ENCODE results near the gene TSKS.

The TSKS gene

DNA sequence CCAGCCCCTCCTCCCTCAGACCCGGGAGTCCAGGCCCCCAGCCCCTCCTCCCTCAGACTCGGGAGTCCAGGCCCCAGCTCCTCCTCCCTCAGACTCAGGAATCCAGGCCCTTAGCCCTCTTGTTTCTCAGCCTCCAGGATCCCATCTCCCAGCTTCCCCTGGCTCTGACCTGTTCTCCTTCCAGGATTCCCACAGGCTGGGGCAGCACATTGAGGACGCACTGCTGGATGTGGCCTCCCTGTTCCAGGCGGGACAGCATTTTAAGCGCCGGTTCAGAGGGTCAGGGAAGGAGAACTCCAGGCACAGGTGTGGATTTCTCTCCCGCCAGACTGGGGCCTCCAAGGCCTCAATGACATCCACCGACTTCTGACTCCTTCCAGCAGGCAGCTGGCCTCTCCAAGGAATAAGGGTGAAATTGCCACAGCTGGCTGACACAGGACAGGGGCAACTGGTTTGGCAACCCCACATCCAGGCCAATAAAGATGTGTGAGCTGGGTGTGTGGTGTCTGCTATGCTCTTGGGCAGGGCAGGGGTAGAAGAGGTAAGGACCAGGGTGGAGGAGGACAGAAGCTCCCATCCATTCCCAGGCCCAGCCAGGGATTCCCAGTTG lies 49.8 kb downstream of the TSKS start:
- DNase-seq (ENCODE audit: low read depth in 2 of 2): no peak

GRCh38 chr19:49712397-49712859 lies 50.7 kb downstream of the TSKS start:
- DNase-seq (ENCODE audit: low read depth in 2 of 2): no peak

DNA sequence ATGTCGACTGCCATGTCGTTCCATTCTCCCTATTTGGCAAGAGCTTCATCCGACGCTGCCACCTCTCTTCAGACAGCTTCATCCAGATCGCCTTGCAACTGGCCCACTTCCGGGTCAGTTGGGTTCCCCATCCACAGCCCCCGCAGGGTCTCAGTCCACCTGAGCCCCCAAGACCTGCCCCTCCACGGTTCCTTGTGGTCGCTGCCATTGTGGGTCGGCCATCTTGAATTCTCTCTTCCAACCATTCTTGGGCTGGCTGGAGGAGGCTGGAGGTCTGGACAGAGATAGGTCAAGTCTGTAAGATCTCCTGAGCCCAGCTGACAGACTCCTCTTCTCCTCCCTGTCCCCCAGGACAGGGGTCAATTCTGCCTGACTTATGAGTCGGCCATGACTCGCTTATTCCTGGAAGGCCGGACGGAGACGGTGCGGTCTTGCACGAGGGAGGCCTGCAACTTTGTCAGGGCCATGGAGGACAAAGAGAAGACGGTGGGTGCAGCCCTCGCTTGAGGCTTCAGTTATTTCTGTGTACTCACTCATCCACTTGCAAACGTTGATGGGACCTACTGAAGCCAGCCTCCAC lies 52.6 kb downstream of the TSKS start:
- no peak for DNase-seq (ENCODE audit: low read depth in 2 of 2)

GRCh38 chr19:49705919-49706318 lies 57.2 kb downstream of the TSKS start:
- no peak for DNase-seq (ENCODE audit: low read depth in 2 of 2)

DNA sequence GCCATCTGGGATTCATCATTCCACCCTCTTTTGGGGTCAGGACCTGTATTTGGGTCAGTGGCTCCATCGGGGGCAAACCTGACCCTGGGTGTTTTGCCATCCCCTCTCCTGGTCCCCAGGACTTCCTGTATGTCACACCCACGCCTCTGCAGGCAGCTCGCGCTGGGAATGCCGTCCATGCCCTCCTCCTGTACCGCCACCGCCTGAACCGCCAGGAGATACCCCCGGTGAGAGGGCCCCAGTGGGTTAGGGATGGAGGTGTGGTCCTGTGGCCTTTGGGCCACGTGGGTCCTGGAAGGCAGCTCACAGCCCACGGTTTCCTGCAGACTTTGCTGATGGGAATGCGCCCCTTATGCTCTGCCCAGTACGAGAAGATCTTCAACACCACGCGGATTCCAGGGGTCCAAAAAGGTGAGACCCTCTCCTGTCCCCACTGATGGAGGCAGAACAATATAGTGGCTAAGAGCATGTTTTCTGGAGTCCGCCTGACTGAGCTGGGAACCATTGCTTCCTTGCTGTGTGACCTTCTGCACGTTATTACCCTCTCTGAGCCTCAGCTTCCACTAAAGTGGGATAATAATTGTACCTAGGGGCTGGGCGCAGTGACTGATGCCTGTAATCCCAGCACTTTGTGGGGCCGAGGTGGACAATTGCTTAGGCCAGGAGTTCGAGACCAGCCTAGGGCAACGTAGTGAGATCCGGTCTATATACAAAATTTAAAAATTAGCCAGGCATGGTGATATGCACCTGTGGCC lies 58.0 kb downstream of the TSKS start:
- no peak for DNase-seq (ENCODE audit: low read depth in 2 of 2)

- DNase-seq (ENCODE audit: low read depth in 2 of 2): no peak
These were observed 61.8 kb downstream of the TSKS start for GRCh38 chr19:49701271-49701786.

GRCh38 chr19:49700563-49700962 lies 62.5 kb downstream of the TSKS start:
- no peak for DNase-seq (ENCODE audit: low read depth in 2 of 2)

- DNase-seq (ENCODE audit: low read depth in 2 of 2): no peak
These were observed 63.7 kb downstream of the TSKS start for GRCh38 chr19:49699364-49699763.

DNA sequence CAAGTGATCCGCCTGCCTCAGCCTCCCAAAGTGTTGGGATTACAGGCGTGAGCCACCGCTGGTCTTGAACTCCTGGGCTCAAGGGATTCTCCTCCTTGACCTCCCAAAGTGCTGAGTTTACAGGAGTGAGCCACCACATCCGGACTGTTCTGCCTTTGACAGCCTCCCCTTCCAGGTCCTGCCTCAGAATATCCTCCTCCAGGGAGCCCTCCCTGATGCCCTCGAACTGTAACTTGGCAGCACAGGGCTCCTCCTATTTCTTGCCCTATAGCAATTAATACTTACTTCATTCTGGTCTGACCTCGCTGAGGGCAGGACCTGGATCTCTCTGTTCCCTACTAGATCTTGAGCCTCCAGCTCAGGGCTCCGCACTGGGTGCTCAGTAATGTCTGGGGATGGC lies 66.2 kb downstream of the TSKS start:
- no peak for DNase-seq (ENCODE audit: low read depth in 2 of 2)

DNA sequence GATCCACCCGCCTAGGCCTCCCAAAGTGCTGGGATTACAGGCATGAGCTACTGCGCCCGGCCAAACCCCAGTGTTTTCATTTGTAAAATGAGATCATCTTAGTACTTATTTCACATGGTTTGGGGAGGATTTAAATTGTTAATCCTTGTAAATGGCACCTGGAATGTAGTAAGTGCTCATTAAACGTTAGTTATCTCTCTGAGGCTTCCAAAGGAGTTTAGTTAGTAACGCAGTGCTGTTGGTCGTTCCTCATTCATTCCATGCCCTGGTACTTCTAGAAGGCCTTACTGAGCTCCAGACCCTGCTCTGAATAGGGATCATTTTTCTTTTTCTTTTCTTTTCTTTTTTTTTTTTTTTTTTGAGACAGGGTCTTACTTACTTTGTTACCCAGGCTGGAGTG lies 67.0 kb downstream of the TSKS start:
- DNase-seq (ENCODE audit: low read depth in 2 of 2): no peak

- DNase-seq (ENCODE audit: low read depth in 2 of 2): no peak
These were observed 71.0 kb downstream of the TSKS start for GRCh38 chr19:49692147-49692506.

- DNase-seq (ENCODE audit: low read depth in 2 of 2): no peak
These were observed 71.6 kb downstream of the TSKS start for GRCh38 chr19:49691243-49692146.

DNA sequence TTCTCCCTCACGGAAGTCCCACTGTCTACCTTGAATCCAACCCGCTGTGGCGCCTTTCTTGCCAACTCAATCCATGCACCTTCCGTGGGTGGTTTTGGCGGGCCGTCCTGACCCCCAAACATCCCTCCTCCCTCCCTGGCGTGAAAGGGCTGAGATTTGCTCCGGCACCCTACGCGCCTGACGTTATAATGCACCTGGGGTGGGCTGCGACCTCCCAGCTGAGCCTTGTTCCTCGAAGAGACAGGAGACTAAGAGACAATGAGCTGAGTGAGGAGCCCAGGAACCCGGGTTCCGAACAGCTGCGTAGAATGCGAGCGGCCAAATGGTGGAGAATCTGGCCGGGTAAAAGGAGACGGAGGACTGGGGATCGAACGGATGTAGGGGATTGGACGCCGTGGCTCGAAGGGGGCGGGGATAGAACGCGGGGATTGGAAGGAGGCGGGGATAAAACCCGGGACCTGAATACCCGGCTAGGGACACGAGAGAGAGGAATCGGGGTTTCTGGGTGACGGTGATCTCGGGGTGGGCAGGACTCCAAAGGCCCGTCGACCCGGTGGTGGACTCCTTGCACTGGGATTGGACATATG lies 72.4 kb downstream of the TSKS start, which contains the start of gene CPT1C:
Gene CPT1C, plus strand, starts transcription at position 461 of the 587 bp plus-strand sequence. CDS start 1,137 bp downstream, outside the sequence.
- no peak for DNase-seq (ENCODE audit: low read depth in 2 of 2)

- no peak for DNase-seq (ENCODE audit: low read depth in 2 of 2)
These were observed 72.9 kb downstream of the TSKS start for GRCh38 chr19:49690079-49690655.
